ENCODE data around the gene HLA-DOA.

DNA sequence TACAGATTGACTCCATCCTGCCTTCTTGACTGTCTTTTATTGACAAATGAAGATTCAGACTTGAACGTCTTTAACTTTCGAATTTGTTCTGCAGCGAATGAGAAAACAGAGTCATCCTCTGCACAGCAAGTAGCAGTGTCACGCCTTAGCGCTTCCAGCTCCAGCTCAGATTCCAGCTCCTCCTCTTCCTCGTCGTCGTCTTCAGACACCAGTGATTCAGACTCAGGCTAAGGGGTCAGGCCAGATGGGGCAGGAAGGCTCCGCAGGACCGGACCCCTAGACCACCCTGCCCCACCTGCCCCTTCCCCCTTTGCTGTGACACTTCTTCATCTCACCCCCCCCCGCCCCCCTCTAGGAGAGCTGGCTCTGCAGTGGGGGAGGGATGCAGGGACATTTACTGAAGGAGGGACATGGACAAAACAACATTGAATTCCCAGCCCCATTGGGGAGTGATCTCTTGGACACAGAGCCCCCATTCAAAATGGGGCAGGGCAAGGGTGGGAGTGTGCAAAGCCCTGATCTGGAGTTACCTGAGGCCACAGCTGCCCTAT lies 28.8 kb downstream of the HLA-DOA start:
- TF ChIP-seq EGR1 (IDR thresholded peaks at IDR 0.05; ENCODE audit: low read depth in 2 of 2) (no peak), NR2F2 (IDR thresholded peaks at IDR 0.05) (no peak), GABPA (IDR thresholded peaks at IDR 0.05 in 1 of 2, conservative IDR thresholded peaks at IDR 0.05 in 1 of 2) (no peak), JUND (IDR thresholded peaks at IDR 0.05) (no peak), SP1 (IDR thresholded peaks at IDR 0.05) (no peak), FOXA1 (IDR thresholded peaks at IDR 0.05) (no peak), TAF1 (conservative IDR thresholded peaks at IDR 0.05) (no peak), HNF4G (IDR thresholded peaks at IDR 0.05) (no peak), YY1 (IDR thresholded peaks at IDR 0.05) (no peak)
- TF ChIP-seq, protein P1, sequence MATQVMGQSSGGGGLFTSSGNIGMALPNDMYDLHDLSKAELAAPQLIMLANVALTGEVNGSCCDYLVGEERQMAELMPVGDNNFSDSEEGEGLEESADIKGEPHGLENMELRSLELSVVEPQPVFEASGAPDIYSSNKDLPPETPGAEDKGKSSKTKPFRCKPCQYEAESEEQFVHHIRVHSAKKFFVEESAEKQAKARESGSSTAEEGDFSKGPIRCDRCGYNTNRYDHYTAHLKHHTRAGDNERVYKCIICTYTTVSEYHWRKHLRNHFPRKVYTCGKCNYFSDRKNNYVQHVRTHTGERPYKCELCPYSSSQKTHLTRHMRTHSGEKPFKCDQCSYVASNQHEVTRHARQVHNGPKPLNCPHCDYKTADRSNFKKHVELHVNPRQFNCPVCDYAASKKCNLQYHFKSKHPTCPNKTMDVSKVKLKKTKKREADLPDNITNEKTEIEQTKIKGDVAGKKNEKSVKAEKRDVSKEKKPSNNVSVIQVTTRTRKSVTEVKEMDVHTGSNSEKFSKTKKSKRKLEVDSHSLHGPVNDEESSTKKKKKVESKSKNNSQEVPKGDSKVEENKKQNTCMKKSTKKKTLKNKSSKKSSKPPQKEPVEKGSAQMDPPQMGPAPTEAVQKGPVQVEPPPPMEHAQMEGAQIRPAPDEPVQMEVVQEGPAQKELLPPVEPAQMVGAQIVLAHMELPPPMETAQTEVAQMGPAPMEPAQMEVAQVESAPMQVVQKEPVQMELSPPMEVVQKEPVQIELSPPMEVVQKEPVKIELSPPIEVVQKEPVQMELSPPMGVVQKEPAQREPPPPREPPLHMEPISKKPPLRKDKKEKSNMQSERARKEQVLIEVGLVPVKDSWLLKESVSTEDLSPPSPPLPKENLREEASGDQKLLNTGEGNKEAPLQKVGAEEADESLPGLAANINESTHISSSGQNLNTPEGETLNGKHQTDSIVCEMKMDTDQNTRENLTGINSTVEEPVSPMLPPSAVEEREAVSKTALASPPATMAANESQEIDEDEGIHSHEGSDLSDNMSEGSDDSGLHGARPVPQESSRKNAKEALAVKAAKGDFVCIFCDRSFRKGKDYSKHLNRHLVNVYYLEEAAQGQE (IDR thresholded peaks at IDR 0.05) = no peak
- TF ChIP-seq, protein P2, sequence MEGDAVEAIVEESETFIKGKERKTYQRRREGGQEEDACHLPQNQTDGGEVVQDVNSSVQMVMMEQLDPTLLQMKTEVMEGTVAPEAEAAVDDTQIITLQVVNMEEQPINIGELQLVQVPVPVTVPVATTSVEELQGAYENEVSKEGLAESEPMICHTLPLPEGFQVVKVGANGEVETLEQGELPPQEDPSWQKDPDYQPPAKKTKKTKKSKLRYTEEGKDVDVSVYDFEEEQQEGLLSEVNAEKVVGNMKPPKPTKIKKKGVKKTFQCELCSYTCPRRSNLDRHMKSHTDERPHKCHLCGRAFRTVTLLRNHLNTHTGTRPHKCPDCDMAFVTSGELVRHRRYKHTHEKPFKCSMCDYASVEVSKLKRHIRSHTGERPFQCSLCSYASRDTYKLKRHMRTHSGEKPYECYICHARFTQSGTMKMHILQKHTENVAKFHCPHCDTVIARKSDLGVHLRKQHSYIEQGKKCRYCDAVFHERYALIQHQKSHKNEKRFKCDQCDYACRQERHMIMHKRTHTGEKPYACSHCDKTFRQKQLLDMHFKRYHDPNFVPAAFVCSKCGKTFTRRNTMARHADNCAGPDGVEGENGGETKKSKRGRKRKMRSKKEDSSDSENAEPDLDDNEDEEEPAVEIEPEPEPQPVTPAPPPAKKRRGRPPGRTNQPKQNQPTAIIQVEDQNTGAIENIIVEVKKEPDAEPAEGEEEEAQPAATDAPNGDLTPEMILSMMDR (IDR thresholded peaks at IDR 0.05; ENCODE audit: low read depth, low read length, missing input control) = no peak
- TF ChIP-seq, protein P3, sequence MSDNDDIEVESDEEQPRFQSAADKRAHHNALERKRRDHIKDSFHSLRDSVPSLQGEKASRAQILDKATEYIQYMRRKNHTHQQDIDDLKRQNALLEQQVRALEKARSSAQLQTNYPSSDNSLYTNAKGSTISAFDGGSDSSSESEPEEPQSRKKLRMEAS (IDR thresholded peaks at IDR 0.05) = no peak
- TF ChIP-seq, protein P4, sequence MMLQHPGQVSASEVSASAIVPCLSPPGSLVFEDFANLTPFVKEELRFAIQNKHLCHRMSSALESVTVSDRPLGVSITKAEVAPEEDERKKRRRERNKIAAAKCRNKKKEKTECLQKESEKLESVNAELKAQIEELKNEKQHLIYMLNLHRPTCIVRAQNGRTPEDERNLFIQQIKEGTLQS (IDR thresholded peaks at IDR 0.05) = no peak
- TF ChIP-seq, protein P5, sequence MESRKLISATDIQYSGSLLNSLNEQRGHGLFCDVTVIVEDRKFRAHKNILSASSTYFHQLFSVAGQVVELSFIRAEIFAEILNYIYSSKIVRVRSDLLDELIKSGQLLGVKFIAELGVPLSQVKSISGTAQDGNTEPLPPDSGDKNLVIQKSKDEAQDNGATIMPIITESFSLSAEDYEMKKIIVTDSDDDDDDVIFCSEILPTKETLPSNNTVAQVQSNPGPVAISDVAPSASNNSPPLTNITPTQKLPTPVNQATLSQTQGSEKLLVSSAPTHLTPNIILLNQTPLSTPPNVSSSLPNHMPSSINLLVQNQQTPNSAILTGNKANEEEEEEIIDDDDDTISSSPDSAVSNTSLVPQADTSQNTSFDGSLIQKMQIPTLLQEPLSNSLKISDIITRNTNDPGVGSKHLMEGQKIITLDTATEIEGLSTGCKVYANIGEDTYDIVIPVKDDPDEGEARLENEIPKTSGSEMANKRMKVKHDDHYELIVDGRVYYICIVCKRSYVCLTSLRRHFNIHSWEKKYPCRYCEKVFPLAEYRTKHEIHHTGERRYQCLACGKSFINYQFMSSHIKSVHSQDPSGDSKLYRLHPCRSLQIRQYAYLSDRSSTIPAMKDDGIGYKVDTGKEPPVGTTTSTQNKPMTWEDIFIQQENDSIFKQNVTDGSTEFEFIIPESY (IDR thresholded peaks at IDR 0.05) = no peak

Measured in liver (tissue), 3 donors.